NCI-H146 (cell line): ENCODE results near the gene TMEM181.
A peak's percentile ranks its signal among the peaks of the same experiment; 100 is the strongest.
"Not testable (repeated sequence)": the region's sequence is repeated elsewhere in the genome, so short reads cannot be mapped to it uniquely, and the experiment has no call there.

Experiments
- DNase-seq: peaks from one replicate; lab custom pipeline; 2025; lab: John Stamatoyannopoulos, UW

Gene TMEM181

GRCh38 chr6:158638324-158638854 lies 78.5 kb downstream of the TMEM181 start:
- no peak for DNase-seq

GRCh38 chr6:158639056-158639455 lies 79.2 kb downstream of the TMEM181 start:
- no peak for DNase-seq

- DNase-seq, result no peak
Observed at GRCh38 chr6:158640519-158640918, 80.6 kb downstream of the TMEM181 start.

GRCh38 chr6:158642097-158642601 lies 82.3 kb downstream of the TMEM181 start:
- DNase-seq, result no peak

- DNase-seq, result no peak
Observed at GRCh38 chr6:158643836-158644230, 83.9 kb downstream of the TMEM181 start.

GRCh38 chr6:158644231-158645063 lies 84.6 kb downstream of the TMEM181 start, which contains the start of gene DYNLT1:
TSS of gene DYNLT1 (minus strand) at chr6:158644743. CDS start at chr6:158644708, 35 bp downstream.
- peak; percentile 99 for DNase-seq

GRCh38 chr6:158645064-158646022 lies 85.5 kb downstream of the TMEM181 start:
- no peak for DNase-seq

- no peak for DNase-seq
Observed at GRCh38 chr6:158646023-158646910, 86.4 kb downstream of the TMEM181 start.

- no peak for DNase-seq
Observed at GRCh38 chr6:158647501-158647900, 87.6 kb downstream of the TMEM181 start.

GRCh38 chr6:158648682-158649131 lies 88.8 kb downstream of the TMEM181 start:
- no peak for DNase-seq

- no peak for DNase-seq
Observed at GRCh38 chr6:158649289-158650143, 89.6 kb downstream of the TMEM181 start, which contains the start of gene SYTL3. TSS of gene SYTL3 (plus strand) at chr6:158650054. CDS start at chr6:158663269, 13,215 bp downstream.

- not testable (repeated sequence) for DNase-seq
Observed at GRCh38 chr6:158651981-158652737, 92.3 kb downstream of the TMEM181 start.

- no peak for DNase-seq
Observed at GRCh38 chr6:158653577-158654354, 93.9 kb downstream of the TMEM181 start.

GRCh38 chr6:158654498-158654897 lies 94.6 kb downstream of the TMEM181 start:
- no peak for DNase-seq

GRCh38 chr6:158654960-158655489 lies 95.1 kb downstream of the TMEM181 start:
- DNase-seq, result no peak

- no peak for DNase-seq
Observed at GRCh38 chr6:158655569-158656450, 95.9 kb downstream of the TMEM181 start.

GRCh38 chr6:158656986-158657385 lies 97.1 kb downstream of the TMEM181 start:
- not testable (repeated sequence) for DNase-seq
